OCI-LY7 (cell line): Measurements from ENCODE around the gene PROM2. TPM values are rescaled to one million over a fixed set of nuclear protein-coding genes. Genes with fewer than 3 reads are reported as not detected.

ENCODE experiments used
- BruUV-seq: library from RNA; stranded (reverse); fragments of 400-500 nt; replicated peaks from 2 replicates; lab custom pipeline; 2021; lab: Mats Ljungman, UMichigan
- CTCF ChIA-PET: fragments of 300-600 bp; sonication (Branson Sonifier 250); formaldehyde crosslinking; loops from one replicate; lab custom pipeline; 2022; ENCODE audit warnings: antibody characterized with exemption; ENCODE audit not compliant: unreplicated experiment; lab: Charles Lee
- POLR2A ChIA-PET: fragments of 300-600 bp; sonication (Branson Sonifier 250); formaldehyde crosslinking; loops from one replicate; lab custom pipeline; 2022; ENCODE audit warnings: antibody characterized with exemption; lab: Charles Lee
- DNase-seq: peaks from one replicate; pipeline ENCODE4 v3.0.0-alpha.2; 2015; ENCODE audit warnings: low spot score
- H2AFZ ChIP-seq: fragments of 200-600 bp; sonication (generic), shearing (Covaris generic); 2 replicates; pipeline ENCODE4 v1.6.1; 2014; ENCODE audit warnings: mild to moderate bottlenecking, antibody characterized with exemption, low read length, moderate library complexity
- H3K27ac ChIP-seq: fragments of 200-600 bp; sonication (generic); 2 replicates; pipeline ENCODE4 v1.5.1; 2014; ENCODE audit warnings: mixed run types, low read depth, mild to moderate bottlenecking, moderate library complexity, low read length, inconsistent platforms; ENCODE audit not compliant: poor library complexity, severe bottlenecking
- H3K36me3 ChIP-seq: fragments of 200-600 bp; sonication (generic); 2 replicates; pipeline ENCODE4 v1.6.1; 2014; ENCODE audit warnings: mild to moderate bottlenecking, antibody characterized with exemption, low read length, moderate library complexity, mixed read lengths; ENCODE audit not compliant: insufficient read depth
- H3K4me1 ChIP-seq: fragments of 200-600 bp; sonication (generic); 2 replicates; pipeline ENCODE4 v1.5.1; 2014; ENCODE audit warnings: mild to moderate bottlenecking, low read length; ENCODE audit not compliant: insufficient read depth, poor library complexity, severe bottlenecking
- H3K4me2 ChIP-seq: fragments of 200-600 bp; sonication (generic); 2 replicates; pipeline ENCODE4 v1.6.1; 2014; ENCODE audit warnings: mild to moderate bottlenecking, low read length
- H3K4me3 ChIP-seq: fragments of 200-600 bp; sonication (generic); 2 replicates; pipeline ENCODE4 v1.5.1; 2014; ENCODE audit warnings: mild to moderate bottlenecking, low read depth, low read length; ENCODE audit not compliant: poor library complexity, severe bottlenecking
- H3K79me2 ChIP-seq: fragments of 200-600 bp; sonication (generic); 2 replicates; pipeline ENCODE4 v1.6.1; 2016; ENCODE audit warnings: low read depth, mild to moderate bottlenecking, low read length, moderate library complexity, mixed read lengths; ENCODE audit not compliant: insufficient read depth
- H3K9me2 ChIP-seq: fragments of 200-600 bp; sonication (generic); 2 replicates; pipeline ENCODE4 v1.6.1; 2016; ENCODE audit warnings: mild to moderate bottlenecking, low read length, mixed read lengths; ENCODE audit not compliant: insufficient read depth
- H3K9me3 ChIP-seq: fragments of 200-600 bp; sonication (generic); 2 replicates; pipeline ENCODE4 v1.6.1; 2014; ENCODE audit warnings: mild to moderate bottlenecking, mixed run types, low read length, mixed read lengths
- H4K20me1 ChIP-seq: fragments of 200-600 bp; sonication (generic); 2 replicates; pipeline ENCODE4 v1.6.1; 2014; ENCODE audit warnings: mild to moderate bottlenecking, antibody characterized with exemption, low read length, moderate library complexity, mixed read lengths; ENCODE audit not compliant: insufficient read depth
- CTCF ChIP-seq: fragments of 200-600 bp; sonication (generic); conservative IDR thresholded peaks from 2 replicates; pipeline ENCODE4 v1.5.1; 2014; ENCODE audit warnings: mild to moderate bottlenecking, antibody characterized with exemption, low read length, moderate library complexity, mixed read lengths
- EZH2phosphoT487 ChIP-seq: fragments of 200-600 bp; sonication (generic); IDR thresholded peaks from 2 replicates; pipeline ENCODE4 v1.6.1; 2018; ENCODE audit warnings: low read depth, borderline replicate concordance, mild to moderate bottlenecking, mixed run types, antibody characterized with exemption, low read length, moderate library complexity, mixed read lengths
- intact Hi-C: fragments of 100-400 bp; cut with micrococcal nuclease; formaldehyde crosslinking; loops from one replicate; pipeline ENCODE4 v1.10.0; 2022; ENCODE audit not compliant: unreplicated experiment
- total RNA-seq, 2 experiments: library from RNA; depleted of rRNA in 1 of 2; stranded (reverse); fragments of >200 nt in 1 of 2; shearing (Covaris generic) in 1 of 2; gene quantifications; 2 replicates each; pipeline ENCODE4 v1.2.3, GENCODE V29; 2014 to 2022

Gene PROM2
- total RNA-seq, 2 experiments from 2014 or later: 0.47 TPM; not detected in 1

DNA sequence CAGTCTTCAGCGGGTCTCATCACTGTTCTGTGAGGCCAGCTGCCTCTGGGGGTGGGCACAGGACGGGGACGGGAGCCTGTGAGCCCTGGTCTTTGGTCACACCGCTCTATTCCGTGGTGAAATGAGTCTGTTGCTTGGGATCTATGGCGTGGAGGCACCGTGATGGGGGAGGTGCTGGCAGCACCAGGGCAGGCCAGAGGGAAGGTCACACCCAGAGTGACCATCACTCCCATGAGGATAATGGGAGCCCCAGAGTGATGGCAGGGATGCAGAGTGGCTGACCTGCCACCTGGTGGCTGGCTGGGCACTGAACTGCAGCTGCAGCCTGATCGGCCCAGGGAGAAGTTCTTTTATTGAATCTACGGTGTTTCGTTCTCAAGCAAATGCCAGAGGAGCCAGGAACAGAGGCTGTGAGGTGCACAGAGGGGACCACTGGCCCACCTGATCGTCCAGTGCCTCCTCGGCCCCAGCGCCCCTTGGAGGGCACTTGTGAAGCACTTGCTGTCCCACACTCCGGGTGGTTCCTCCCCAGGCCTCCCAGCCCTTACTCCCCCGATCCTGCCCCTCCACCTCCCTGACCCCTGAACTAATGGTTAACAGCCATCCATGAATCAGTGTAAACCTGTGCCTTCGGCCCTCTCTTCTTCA lies 40.8 kb downstream of the PROM2 start:
- no TSS peak for BruUV-seq
- Histone ChIP-seq H2AFZ (no peak overlapping the region), H3K4me1 (no peaks in the 10 kb centered on the region), H3K36me3 (no peaks in the 10 kb centered on the region), H3K79me2 (no peaks in the 10 kb centered on the region), H3K4me3 (no peak overlapping the region), H3K9me2 (no peaks in the 10 kb centered on the region), H3K9me3 (no peaks in the 10 kb centered on the region), H4K20me1 (no peaks in the 10 kb centered on the region), H3K27ac (no peak overlapping the region), H3K4me2 (no peak overlapping the region)
- intact Hi-C loops: no loop called here
- ChIA-PET POLR2A (no interaction called here), CTCF (no interaction called here)
- no peak for TF ChIP-seq EZH2phosphoT487
- peak; percentile 59 for TF ChIP-seq CTCF
- DNase-seq: peak; percentile 9

DNA sequence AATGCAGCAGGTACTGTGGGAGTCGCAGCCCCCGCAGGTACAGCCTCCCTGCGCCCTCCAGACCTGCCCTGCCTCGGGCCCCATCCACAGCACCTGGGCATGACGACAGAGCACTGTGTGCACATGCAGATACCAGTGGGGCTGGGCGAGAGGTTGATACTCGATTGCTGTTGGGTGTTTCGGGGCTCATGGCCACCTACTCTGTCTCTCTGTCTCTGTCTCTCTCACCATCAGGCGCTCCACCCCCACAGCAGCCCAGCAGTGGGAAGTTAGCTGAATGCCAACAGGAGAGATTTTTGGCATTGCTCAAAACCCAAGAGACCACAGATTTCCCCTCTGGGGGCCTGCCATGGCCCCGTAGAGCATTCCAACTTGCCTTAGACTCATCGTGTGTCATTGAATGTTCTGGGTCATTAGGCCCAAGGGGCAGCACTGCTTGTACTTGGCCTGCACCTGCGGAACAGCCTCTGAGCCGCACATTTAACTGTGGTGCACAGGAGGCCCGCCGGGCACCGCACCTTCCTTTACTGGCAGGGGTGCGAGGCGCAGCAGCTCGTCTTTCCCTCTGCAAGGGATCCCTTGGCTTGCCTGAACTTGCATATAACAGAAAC lies 41.7 kb downstream of the PROM2 start:
- intact Hi-C loops: no loop called here
- no peaks in the 10 kb centered on the region for H3K4me1 ChIP-seq
- no peaks in the 10 kb centered on the region for H3K36me3 ChIP-seq
- no peaks in the 10 kb centered on the region for H4K20me1 ChIP-seq
- no peak overlapping the region for H3K4me2 ChIP-seq
- no TSS peak for BruUV-seq
- H3K27ac ChIP-seq: no peak overlapping the region
- H3K4me3 ChIP-seq: no peak overlapping the region
- POLR2A ChIA-PET: no interaction called here
- H3K9me2 ChIP-seq: no peaks in the 10 kb centered on the region
- TF ChIP-seq EZH2phosphoT487: no peak
- no peak for TF ChIP-seq CTCF
- no peak overlapping the region for H2AFZ ChIP-seq
- no peaks in the 10 kb centered on the region for H3K79me2 ChIP-seq
- H3K9me3 ChIP-seq: no peaks in the 10 kb centered on the region
- DNase-seq: no peak
- CTCF ChIA-PET: no interaction called here

- no TSS peak for BruUV-seq
- no peaks in the 10 kb centered on the region for H3K4me1 ChIP-seq
- H3K9me3 ChIP-seq: no peaks in the 10 kb centered on the region
- no peaks in the 10 kb centered on the region for H3K79me2 ChIP-seq
- TF ChIP-seq EZH2phosphoT487 (no peak), CTCF (no peak)
- CTCF ChIA-PET: no interaction called here
- POLR2A ChIA-PET: no interaction called here
- no peaks in the 10 kb centered on the region for H4K20me1 ChIP-seq
- no peak overlapping the region for H3K4me3 ChIP-seq
- H3K9me2 ChIP-seq: no peaks in the 10 kb centered on the region
- no peak for DNase-seq
- intact Hi-C loops: no loop called here
- no peaks in the 10 kb centered on the region for H3K36me3 ChIP-seq
- no peak overlapping the region for H3K27ac ChIP-seq
- no peak overlapping the region for H2AFZ ChIP-seq
- H3K4me2 ChIP-seq: no peak overlapping the region
Measured at GRCh38 chr2:95316466-95317122, 42.3 kb downstream of the PROM2 start.
